ENCODE data around the gene OTUB2. TPM values are rescaled to one million over a fixed set of nuclear protein-coding genes. Genes with fewer than 3 reads are reported as not detected.

Gene OTUB2
- total and polyA plus RNA-seq, 2 donors (not counting 3 experiments of a cell fraction or from before 2014, with no cell fraction given): 0.70 to 1.6 TPM

DNA sequence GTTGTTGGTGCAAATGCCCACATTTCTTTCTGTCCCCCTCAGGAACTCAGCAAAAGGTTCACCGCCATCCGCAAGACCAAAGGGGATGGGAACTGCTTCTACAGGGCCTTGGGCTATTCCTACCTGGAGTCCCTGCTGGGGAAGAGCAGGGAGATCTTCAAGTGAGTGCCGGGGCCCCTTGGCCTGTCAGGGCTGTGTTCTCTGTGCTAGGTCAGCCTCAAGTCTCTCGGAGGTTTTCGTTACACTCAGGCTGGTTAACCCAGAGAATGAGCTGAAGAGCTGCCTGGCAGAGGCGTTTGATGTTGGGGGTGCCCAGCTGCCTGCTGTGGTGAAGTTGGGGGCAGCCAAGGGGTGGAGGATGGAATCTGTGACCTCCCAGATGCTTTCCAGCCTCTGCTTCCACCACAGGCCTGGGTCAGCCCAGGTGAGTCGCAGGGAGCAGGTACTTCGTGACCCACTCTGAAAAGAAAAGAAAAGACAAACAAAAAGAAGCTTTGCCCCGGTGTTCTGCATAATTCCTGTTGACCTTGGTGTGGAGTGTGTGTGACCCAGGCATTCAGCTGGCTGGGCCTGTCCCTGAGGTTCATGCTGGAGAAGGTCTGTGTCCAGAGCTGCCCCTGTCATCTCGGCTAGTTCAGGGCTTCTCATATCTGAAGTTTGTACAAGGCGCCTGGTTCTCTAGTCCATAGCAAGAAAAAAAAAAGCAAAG lies 12.9 kb downstream of the OTUB2 start:
- no peak for DNase-seq (ENCODE audit: low read depth, low spot score)
- POLR2A ChIA-PET: no interaction called here
- H2AFZ ChIP-seq (ENCODE audit: low read depth, low read length): no peak overlapping the region
- no peaks in the 10 kb centered on the region for H3K9me3 ChIP-seq (replicated peaks; ENCODE audit: control insufficient read depth, insufficient read depth, low read length)
- no peak overlapping the region for H3K4me3 ChIP-seq (replicated peaks in 1 of 3; ENCODE audit: insufficient read depth in 1 of 3, low read depth in 1 of 3, low read length in 3 of 3)
- no peaks in the 10 kb centered on the region for H3K36me3 ChIP-seq (ENCODE audit: control insufficient read depth in 2 of 2, extremely low read depth in 1 of 2, insufficient read depth in 2 of 2, low read length in 2 of 2)
- BruUV-seq (replicated peaks): no TSS peak
- no peak overlapping the region for H3K27ac ChIP-seq (ENCODE audit: insufficient read depth, low read depth, low read length)
- no peaks in the 10 kb centered on the region for H3K4me1 ChIP-seq (ENCODE audit: control insufficient read depth, extremely low read depth, insufficient read depth, low read length)
- no peak overlapping the region for H3K4me2 ChIP-seq (ENCODE audit: insufficient read depth, low read length)
- H3K79me2 ChIP-seq (ENCODE audit: control insufficient read depth, insufficient read depth, low read length): no peaks in the 10 kb centered on the region
- CTCF ChIA-PET: interaction anchor here (0.7 to 10.5 kb wide), 3 partner anchors 90 to 99 kb away, joined by 3 to 347 read pairs (median 3); no protein-coding TSS in a partner anchor
- dilution Hi-C loops (cut with MboI; ENCODE audit: extremely low pct_ligation_motif_present, low sequenced_read_pairs): no loop called here
- no peaks in the 10 kb centered on the region for H4K20me1 ChIP-seq (replicated peaks; ENCODE audit: control insufficient read depth, extremely low read depth, insufficient read depth, low read length)
- TF ChIP-seq, protein P1, sequence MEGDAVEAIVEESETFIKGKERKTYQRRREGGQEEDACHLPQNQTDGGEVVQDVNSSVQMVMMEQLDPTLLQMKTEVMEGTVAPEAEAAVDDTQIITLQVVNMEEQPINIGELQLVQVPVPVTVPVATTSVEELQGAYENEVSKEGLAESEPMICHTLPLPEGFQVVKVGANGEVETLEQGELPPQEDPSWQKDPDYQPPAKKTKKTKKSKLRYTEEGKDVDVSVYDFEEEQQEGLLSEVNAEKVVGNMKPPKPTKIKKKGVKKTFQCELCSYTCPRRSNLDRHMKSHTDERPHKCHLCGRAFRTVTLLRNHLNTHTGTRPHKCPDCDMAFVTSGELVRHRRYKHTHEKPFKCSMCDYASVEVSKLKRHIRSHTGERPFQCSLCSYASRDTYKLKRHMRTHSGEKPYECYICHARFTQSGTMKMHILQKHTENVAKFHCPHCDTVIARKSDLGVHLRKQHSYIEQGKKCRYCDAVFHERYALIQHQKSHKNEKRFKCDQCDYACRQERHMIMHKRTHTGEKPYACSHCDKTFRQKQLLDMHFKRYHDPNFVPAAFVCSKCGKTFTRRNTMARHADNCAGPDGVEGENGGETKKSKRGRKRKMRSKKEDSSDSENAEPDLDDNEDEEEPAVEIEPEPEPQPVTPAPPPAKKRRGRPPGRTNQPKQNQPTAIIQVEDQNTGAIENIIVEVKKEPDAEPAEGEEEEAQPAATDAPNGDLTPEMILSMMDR (IDR thresholded peaks at IDR 0.05; ENCODE audit: extremely low read depth in 1 of 2, insufficient read depth in 1 of 2, low read depth in 1 of 2, low read length in 2 of 2): no peak
- H3K9me1 ChIP-seq (replicated peaks; ENCODE audit: control insufficient read depth, extremely low read depth, insufficient read depth, low read length): no peaks in the 10 kb centered on the region
- no peak for FAIRE-seq
- H3K27me3 ChIP-seq (ENCODE audit: control insufficient read depth in 2 of 2, insufficient read depth in 2 of 2, low read length in 2 of 2): no peaks in the 10 kb centered on the region
- H3K9ac ChIP-seq (replicated peaks; ENCODE audit: extremely low read depth, insufficient read depth, low read length): no peak overlapping the region
- intact Hi-C loops (cut with micrococcal nuclease): no loop called here

DNA sequence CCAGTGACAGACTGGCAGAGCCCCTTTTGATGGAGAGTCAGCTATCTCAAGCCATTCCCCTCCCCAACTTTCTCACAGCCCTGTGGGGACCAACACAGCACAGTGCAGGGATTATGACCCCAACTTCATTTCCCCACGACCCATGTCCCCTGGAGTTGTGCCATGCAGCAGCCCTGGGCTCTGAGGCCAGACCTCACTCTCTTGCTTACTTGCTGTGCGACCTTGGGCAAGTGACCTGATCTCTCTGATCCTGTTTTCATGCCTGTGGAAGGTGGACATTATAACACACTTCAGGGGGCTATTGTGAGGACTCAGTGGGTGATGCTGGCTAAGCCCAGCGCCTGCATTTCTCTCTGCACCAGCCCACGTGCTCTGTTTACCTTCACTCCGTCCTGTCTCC lies 14.1 kb downstream of the OTUB2 start:
- no TSS peak for BruUV-seq (replicated peaks)
- no peaks in the 10 kb centered on the region for H3K9me1 ChIP-seq (replicated peaks; ENCODE audit: control insufficient read depth, extremely low read depth, insufficient read depth, low read length)
- ChIA-PET POLR2A (no interaction called here), CTCF (interaction anchor here (0.7 to 10.5 kb wide), 3 partner anchors 89 to 97 kb away, joined by 3 to 347 read pairs (median 3); no protein-coding TSS in a partner anchor)
- no peak overlapping the region for H3K9ac ChIP-seq (replicated peaks; ENCODE audit: extremely low read depth, insufficient read depth, low read length)
- H3K9me3 ChIP-seq (replicated peaks; ENCODE audit: control insufficient read depth, insufficient read depth, low read length): no peaks in the 10 kb centered on the region
- FAIRE-seq: no peak
- dilution Hi-C loops (cut with MboI; ENCODE audit: extremely low pct_ligation_motif_present, low sequenced_read_pairs): no loop called here
- H3K4me3 ChIP-seq (replicated peaks in 1 of 3; ENCODE audit: insufficient read depth in 1 of 3, low read depth in 1 of 3, low read length in 3 of 3): no peak overlapping the region
- peaks cover 0 to 2% of the 10 kb centered on the region in 2 experiments for H3K36me3 ChIP-seq (ENCODE audit: control insufficient read depth in 2 of 2, extremely low read depth in 1 of 2, insufficient read depth in 2 of 2, low read length in 2 of 2)
- no peaks in the 10 kb centered on the region for H3K4me1 ChIP-seq (ENCODE audit: control insufficient read depth, extremely low read depth, insufficient read depth, low read length)
- H3K27ac ChIP-seq (ENCODE audit: insufficient read depth, low read depth, low read length): no peak overlapping the region
- intact Hi-C loops (cut with micrococcal nuclease): no loop called here
- H3K4me2 ChIP-seq (ENCODE audit: insufficient read depth, low read length): no peak overlapping the region
- no peak overlapping the region for H2AFZ ChIP-seq (ENCODE audit: low read depth, low read length)
- H4K20me1 ChIP-seq (replicated peaks; ENCODE audit: control insufficient read depth, extremely low read depth, insufficient read depth, low read length): no peaks in the 10 kb centered on the region
- no peaks in the 10 kb centered on the region for H3K27me3 ChIP-seq (ENCODE audit: control insufficient read depth in 2 of 2, insufficient read depth in 2 of 2, low read length in 2 of 2)
- DNase-seq (ENCODE audit: low read depth, low spot score): no peak
- no peaks in the 10 kb centered on the region for H3K79me2 ChIP-seq (ENCODE audit: control insufficient read depth, insufficient read depth, low read length)
- TF ChIP-seq FOS (IDR thresholded peaks at IDR 0.05; ENCODE audit: borderline replicate concordance, insufficient read depth, low read length) (no peak), POLR2AphosphoS5 (IDR thresholded peaks at IDR 0.05; ENCODE audit: insufficient read depth, low read depth, low read length) (no peak), GATA2 (IDR thresholded peaks at IDR 0.05; ENCODE audit: insufficient read depth, insufficient read length, low read depth, low read length) (no peak), JUN (IDR thresholded peaks at IDR 0.05; ENCODE audit: borderline replicate concordance, insufficient read depth, insufficient read length, low read depth) (no peak)
